ENCODE results near the gene RNF5.
"Not testable (repeated sequence)": the region's sequence is repeated elsewhere in the genome, so short reads cannot be mapped to it uniquely, and the experiment has no call there.

The RNF5 gene

GRCh38 chr6:32203426-32204267 lies 25.4 kb downstream of the RNF5 start:
- DNase-seq (ENCODE audit: low read depth) = no peak
- TF ChIP-seq CTCF (IDR thresholded peaks at IDR 0.05; ENCODE audit: insufficient read depth, low read depth, low read length, missing control alignments) = no peak
- H3K4me3 ChIP-seq (ENCODE audit: low read depth, low read length) = no peak overlapping the region

- TF ChIP-seq CTCF (IDR thresholded peaks at IDR 0.05; ENCODE audit: insufficient read depth, low read depth, low read length, missing control alignments) = no peak
- DNase-seq (ENCODE audit: low read depth) = no peak
Observed at GRCh38 chr6:32204268-32204715, 26.1 kb downstream of the RNF5 start.

GRCh38 chr6:32208996-32209395 lies 30.8 kb downstream of the RNF5 start:
- H3K4me3 ChIP-seq (ENCODE audit: low read depth, low read length) = no peak overlapping the region
- no peak for TF ChIP-seq CTCF (IDR thresholded peaks at IDR 0.05; ENCODE audit: insufficient read depth, low read depth, low read length, missing control alignments)
- no peak for DNase-seq (ENCODE audit: low read depth)

More at GRCh38 chr6:32204268-32204715, 26.1 kb downstream of the RNF5 start:
- H3K4me3 ChIP-seq (ENCODE audit: low read depth, low read length) = no peak overlapping the region

- DNase-seq (ENCODE audit: low read depth) = no peak
- no peak for TF ChIP-seq CTCF (IDR thresholded peaks at IDR 0.05; ENCODE audit: insufficient read depth, low read depth, low read length, missing control alignments)
Observed at GRCh38 chr6:32210191-32210601, 32.0 kb downstream of the RNF5 start.

GRCh38 chr6:32211432-32211831 lies 33.2 kb downstream of the RNF5 start:
- DNase-seq (ENCODE audit: low read depth); H3K4me3 ChIP-seq (ENCODE audit: low read depth, low read length): not testable (repeated sequence)

More at GRCh38 chr6:32210191-32210601, 32.0 kb downstream of the RNF5 start:
- H3K4me3 ChIP-seq (ENCODE audit: low read depth, low read length) = no peak overlapping the region

GRCh38 chr6:32212076-32212760 lies 34.0 kb downstream of the RNF5 start:
- no peak for DNase-seq (ENCODE audit: low read depth)

More at GRCh38 chr6:32212076-32212760, 34.0 kb downstream of the RNF5 start:
- no peak for TF ChIP-seq CTCF (IDR thresholded peaks at IDR 0.05; ENCODE audit: insufficient read depth, low read depth, low read length, missing control alignments)
- H3K4me3 ChIP-seq (ENCODE audit: low read depth, low read length) = no peak overlapping the region
